SK-N-DZ (cell line): ENCODE data around the gene ZBTB1. TPM values are rescaled to one million over a fixed set of nuclear protein-coding genes. Genes with fewer than 3 reads are reported as not detected.

Experiments used
- DNase-seq: peaks from one replicate; pipeline ENCODE4 v3.0.0-alpha.2; 2015; ENCODE audit warnings: low spot score
- polyA plus RNA-seq, 2 experiments: library from polyadenylated mRNA; depleted of rRNA; stranded (reverse); fragments of >200 nt; gene quantifications; 2 replicates each; pipeline ENCODE4 v1.2.3, GENCODE V29; 2014

The ZBTB1 gene, protein sequence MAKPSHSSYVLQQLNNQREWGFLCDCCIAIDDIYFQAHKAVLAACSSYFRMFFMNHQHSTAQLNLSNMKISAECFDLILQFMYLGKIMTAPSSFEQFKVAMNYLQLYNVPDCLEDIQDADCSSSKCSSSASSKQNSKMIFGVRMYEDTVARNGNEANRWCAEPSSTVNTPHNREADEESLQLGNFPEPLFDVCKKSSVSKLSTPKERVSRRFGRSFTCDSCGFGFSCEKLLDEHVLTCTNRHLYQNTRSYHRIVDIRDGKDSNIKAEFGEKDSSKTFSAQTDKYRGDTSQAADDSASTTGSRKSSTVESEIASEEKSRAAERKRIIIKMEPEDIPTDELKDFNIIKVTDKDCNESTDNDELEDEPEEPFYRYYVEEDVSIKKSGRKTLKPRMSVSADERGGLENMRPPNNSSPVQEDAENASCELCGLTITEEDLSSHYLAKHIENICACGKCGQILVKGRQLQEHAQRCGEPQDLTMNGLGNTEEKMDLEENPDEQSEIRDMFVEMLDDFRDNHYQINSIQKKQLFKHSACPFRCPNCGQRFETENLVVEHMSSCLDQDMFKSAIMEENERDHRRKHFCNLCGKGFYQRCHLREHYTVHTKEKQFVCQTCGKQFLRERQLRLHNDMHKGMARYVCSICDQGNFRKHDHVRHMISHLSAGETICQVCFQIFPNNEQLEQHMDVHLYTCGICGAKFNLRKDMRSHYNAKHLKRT
- 25.5 and 27.8 TPM in 2 replicates for polyA plus RNA-seq (2014; cell fraction: cytosol; rRNA removed)
- 36.4 and 47.0 TPM in 2 replicates for polyA plus RNA-seq (2014; cell fraction: nucleus; rRNA removed)

DNA sequence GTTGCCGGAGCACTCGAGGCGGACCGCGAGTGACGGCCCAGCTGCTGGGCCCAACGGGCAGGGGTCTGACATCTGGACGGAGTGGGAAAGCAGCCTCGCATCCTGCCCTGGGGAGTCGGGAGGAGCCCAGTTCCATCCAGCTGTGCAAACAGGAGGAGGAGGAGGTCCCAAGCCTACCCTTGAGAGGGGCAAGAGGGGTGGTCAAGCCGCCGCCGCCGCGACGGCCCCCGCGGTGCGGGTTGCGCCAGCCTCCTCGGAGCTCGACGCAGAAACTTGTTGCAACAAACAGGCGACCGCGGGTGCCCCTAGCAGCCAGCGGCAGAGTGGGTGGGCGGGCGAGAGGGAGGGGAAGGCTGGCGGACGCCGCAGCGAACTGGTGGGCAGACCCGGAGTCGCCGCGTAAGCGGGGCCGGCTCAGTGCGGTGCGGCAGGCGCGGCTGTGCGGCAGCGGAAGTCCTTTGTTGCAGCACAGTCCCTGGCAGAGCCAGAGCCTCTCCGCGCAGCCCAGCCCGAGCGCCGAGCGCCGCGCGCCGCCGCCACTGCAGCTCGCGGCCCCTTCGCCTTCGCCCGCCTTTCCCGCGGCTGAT is at the start of gene ZBTB1:
ZBTB1 (plus strand) TSS at position 461 of the 587 bp plus-strand sequence. CDS start 16,735 bp downstream, outside the sequence.
- peak; percentile 73 for DNase-seq

DNA sequence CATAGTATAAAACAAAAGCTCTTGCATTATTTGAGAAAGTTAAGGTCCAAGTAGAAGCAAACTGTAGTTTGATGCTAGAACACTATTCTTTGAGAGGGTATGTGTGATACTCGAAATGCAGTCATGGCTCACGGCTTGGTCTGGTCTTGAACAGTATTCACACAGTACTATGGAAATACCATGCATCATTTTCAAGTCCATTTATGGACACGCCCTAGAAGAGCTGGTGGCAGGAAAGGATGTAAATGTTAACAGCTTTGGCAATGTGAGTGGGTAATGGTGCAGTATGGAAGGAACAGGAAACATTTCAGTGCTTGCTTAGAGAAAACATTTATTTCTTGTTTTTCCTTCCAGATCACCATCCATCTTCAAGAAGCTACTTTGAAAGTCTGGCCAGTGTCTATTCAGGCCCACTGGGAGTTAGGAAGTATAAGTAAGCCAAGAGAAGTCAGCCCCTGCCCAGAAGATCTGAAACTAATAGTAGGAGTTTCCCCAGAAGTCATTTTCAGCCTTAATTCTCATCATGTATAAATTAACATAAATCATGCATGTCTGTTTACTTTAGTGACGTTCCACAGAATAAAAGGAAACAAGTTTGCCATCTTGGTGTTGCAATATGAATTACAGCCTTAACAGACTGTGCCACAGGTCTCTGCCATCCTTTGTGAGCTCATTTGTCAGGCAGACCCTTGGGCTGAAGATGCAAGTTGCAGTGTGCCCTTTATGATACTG is 45.0 kb upstream of the ZBTB1 start:
- no peak for DNase-seq

DNA sequence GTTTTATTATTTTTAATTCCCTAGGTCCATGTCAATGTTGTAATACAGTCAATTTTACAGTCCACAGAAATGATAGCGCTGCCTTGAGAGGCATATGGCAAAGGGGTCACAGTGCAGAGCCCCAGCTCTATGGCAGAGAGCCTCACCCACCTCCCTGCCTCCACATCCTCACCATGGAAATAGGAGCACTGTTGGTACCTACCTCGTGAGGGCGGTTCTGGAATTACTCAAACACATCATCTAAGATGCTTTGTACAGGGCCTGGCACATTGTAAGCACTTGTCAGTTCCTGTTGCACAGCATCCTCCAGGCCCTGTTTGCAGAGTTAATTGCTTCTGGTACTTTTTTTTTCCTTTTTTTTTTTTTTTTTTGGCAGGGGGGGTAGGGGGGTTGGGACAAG is 43.3 kb upstream of the ZBTB1 start:
- DNase-seq: no peak

DNA sequence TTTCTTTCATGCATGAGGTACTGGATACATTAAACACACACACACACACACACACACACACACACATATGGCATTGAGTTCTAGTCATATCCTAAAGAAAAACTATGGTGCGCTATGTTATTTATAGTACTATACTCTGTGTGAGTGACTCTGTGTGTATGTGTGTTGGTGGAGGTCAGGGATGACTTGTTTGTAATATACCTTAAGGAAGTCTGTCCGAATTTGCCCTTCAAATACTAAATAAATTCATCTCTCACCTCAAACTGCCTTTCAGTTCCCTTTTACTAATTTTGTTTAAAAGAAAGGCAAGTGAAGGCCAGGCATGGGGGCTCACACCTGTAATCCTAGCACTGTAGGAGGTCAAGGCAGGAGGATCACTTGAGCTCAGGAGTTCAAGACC is 41.4 kb upstream of the ZBTB1 start:
- DNase-seq: no peak

DNA sequence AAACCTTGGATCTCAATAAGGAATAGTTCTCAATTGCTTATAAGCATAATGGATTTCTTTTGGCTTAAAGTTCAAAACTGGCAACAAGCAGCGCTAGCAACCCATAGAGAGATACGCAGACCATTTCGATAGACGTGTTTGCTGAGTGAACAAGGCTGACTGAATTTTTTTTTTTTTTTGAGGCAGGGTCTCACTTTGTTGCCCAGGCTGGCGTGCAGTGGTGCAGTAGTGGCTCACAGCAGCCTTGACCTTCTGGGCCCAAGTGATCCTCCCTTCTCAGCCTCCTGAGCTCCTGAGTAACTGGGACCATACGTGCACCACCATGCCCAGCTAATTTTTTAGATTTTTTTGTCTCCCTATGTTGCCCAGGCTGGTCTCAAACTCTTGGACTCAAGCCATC is 40.7 kb upstream of the ZBTB1 start:
- DNase-seq: no peak

DNA sequence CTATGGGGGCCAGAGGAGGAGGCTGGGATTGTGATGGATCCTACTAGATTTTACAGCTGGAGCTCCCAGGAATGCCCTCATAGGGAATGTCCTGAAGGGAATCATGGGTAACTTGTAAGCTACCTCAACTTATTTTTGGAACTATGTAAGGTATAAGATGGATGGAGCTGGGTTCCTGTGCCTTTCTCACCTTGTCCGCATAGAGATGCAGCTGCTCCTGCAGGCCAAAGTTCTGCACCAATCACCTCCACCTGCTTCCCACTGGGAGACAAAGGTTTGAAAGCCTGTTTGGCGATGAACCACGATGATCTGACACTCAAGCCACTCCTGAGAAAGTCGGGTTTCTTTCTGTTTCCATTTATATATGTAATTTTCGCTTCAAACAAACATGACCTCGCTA is 39.9 kb upstream of the ZBTB1 start:
- no peak for DNase-seq

DNA sequence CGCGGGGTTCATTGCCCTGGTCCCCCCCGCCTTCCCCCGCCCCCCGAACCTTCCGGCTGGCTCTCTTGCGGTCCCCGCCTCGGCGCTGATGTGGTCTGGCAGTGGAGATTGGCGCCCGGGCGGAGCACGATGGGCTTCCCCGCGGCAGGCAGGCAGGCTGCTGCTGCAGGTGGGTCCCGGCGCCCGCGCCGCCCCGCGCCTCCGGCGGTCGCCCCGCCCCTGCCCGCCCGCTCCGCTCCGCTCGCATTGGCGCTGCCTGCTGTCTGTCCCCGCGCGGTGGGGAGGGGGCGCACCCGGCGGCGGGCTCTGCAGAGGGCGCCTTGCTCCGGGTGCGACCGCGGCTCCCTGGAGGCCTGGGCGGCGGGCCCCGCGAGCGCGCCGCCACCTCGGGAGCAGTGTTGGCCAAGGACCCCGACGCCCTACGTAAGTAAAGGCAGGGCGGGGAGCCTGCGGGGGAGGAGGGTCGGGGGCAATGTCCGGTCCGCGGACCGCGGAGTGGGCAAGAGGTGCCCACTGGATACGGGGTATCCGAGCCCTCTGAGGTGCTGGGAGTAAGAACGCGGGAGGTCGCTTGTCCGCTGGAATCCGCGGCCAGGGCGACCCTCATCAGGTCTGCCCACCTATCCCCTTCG is 39.3 kb upstream of the ZBTB1 start, which contains the start of gene AKAP5:
AKAP5 (plus strand) TSS at position 309 of the 632 bp plus-strand sequence. CDS start 2,896 bp downstream, outside the sequence.
- peak; percentile 69 for DNase-seq

DNA sequence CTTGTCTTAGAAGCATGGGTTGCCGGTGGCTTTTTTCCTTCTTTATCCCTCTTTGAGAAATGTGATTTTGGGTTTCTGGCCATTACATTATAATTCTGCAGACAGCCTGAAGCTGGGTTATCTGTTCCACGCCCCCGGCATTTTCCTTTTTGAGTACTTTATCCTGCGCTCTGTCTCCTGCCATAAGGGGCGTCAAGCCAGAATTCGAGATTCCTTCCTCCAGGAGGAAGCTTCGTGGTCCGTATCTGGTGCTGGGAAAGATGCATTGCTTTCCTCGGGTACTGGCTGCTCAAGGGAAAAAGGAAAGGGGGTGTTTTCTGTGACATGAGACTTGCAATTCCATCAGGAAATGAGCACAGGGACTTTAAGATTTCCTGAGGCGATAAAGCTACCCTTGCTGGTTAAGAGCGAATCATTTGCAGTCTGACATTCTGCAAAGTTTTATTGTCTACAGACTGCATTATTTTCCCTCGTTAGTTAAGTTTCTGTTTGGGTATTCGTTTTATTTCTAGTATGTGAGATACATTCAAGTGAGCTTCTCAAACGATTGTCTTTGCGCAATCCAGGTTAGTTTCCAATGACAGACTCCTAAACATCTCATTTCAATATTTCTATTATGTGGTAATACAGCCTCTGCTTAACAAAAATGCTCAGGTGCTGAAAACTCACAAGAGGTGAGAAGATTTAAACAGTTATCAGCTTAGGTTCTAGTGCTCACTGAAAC is 38.6 kb upstream of the ZBTB1 start:
- peak; percentile 60 for DNase-seq

DNA sequence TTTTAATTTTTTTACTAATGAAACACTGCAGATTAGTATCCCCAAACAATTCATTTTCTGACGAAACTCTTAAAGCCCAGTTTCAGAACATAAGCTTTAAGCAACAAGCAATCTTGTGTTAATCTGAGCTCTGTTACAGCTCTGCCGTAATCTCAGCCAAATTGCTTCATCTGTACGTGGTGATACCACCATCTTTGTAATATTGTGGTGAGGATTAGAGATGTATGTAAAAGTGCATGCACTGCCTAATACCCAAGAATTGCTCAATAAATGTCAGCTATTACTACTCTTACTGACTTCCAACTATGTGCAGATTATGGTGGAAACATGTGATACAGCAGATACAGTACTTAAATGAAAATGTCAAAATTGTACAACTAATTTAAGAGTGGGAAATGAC is 37.5 kb upstream of the ZBTB1 start:
- no peak for DNase-seq

DNA sequence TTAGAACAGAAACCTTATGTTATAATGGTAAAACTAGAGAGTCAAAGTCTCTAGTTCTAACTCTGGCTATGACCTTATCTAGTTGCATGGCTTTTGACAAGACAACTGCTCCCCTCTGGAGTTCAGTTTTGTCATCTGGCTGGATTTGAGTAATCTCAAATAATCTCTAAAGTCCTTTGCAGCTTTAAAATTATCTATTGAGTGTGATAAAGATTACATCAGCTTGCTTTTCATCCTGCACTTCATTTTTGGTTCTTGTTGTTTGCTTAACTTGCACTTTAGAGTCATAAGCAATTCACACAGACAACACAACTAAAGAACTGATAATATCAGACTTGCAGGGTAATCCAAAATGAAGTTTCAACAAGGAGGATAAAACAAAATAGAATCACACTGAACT is 37.0 kb upstream of the ZBTB1 start:
- no peak for DNase-seq

DNA sequence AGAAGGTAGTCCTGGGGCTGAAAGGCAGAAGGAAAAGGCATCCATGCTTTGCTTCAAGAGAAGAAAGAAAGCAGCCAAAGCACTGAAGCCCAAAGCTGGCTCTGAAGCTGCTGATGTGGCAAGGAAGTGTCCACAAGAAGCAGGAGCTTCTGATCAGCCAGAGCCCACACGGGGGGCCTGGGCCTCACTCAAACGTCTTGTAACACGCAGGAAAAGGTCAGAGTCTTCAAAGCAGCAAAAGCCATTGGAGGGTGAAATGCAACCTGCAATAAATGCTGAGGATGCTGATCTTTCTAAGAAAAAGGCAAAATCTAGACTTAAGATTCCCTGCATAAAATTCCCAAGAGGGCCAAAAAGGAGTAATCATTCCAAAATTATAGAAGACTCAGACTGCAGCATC is 36.1 kb upstream of the ZBTB1 start:
- no peak for DNase-seq

DNA sequence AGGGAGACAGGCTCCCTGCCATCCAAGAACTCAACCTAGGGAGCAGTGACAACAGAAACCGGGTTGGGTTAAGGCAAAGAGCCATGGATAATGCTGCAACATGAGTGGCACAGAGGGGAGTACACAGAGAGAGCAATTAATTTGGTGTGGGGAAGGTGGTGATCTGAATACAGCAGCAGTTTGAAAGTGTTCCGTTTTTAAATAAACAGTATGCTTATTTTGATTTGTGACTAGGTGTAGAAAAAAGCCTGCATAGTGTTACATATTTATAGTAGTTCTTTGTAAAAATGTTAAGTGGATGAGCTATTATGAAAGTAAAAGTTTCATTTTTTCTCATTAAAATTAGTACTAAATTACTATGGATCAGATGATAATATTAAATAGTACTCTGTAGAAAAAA is 30.5 kb upstream of the ZBTB1 start:
- DNase-seq: no peak

DNA sequence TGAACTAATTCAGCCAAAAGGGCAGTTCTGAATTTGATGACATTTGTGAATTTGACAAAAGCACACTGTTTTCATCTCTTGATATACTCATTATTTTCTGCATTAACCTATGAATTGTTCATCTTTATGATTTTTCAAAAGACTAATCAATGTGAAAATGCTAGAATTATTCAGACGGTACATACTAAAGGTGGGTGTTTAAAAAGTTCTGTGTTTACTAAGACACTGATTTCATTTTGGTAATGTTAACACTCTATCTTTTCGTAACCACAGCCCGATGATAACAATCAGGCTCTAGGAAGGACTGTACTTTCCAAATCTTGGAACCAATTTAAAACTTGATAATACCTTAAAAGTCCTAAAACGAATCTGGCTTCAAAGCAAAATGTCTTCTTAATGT is 29.9 kb upstream of the ZBTB1 start:
- DNase-seq: no peak

DNA sequence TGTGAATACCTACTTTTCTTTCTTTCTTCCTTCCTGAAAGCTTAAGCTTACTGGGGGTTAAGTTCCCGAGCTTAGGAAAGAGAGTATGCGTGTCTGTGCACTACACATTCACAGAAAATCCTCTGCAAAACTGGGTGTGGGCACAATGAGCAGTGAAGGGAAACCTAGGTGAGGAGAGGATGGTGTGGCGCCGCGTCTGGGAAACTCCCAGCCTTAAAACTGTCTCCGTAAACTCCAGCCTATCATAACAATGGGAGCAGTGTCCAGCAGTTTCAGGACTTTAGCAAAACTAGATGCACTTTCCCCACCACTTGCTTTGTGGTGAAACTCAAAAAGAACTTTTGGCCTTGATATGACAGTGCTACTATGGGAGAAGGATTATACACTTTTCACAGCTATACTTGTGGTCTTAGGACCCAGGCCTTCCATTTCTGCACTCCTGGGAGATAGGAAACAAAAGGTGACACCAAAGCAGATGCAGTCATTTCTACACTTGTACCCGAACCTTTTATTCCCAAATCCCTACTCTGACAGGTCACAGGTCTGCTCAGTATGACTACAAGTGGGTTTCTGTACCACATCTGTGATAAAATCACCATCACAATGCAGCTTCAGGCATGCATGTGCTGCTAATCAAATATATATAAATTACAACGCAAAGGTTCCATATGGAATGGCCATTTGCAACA is 28.8 kb upstream of the ZBTB1 start:
- DNase-seq: no peak

DNA sequence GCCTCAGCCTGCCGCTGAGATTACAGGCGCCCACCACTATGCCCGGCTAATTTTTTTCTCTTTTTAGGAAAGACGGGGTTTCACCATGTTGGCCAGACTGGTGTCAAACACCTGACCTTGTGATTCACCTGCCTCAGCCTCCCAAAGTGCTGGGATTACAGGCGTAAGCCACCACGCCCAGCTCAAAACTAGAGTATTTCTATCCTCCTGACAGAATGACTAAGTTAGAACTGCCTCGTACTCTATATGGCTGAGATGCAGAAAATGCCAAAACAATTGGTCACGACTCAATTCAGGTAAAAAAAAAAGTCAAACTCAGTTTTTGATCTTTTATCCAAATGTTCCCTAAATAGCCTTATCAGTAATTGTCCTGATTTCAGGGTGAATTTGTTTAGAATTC is 28.1 kb upstream of the ZBTB1 start:
- DNase-seq: no peak

DNA sequence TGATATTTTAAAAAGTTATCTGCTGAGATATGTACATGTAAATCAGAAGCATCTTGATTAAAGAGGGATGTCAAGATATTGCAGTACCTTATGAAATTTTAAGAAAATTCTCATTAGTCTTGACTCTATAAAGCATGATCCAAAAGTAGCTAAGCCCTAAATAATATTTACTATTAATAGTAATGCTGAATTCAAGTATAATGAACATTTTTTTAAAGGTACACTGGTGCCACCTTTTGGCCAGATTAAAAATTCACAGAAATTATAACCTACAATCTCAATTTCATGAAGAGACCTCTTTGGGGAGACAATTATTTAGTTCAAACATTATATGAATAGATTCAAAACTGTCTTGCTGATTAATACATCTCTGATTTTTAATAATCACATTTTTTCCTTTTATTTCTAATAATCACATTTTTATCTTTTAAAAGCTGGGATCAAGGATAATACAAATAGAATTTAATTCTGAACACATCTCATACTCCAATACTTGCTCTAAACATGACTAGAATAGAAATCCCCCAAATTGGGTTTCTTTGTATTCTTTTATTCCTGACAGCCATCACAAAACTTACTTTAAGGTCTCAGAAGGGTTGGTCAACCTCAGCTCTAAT is 25.8 kb upstream of the ZBTB1 start:
- peak; percentile 9 for DNase-seq

DNA sequence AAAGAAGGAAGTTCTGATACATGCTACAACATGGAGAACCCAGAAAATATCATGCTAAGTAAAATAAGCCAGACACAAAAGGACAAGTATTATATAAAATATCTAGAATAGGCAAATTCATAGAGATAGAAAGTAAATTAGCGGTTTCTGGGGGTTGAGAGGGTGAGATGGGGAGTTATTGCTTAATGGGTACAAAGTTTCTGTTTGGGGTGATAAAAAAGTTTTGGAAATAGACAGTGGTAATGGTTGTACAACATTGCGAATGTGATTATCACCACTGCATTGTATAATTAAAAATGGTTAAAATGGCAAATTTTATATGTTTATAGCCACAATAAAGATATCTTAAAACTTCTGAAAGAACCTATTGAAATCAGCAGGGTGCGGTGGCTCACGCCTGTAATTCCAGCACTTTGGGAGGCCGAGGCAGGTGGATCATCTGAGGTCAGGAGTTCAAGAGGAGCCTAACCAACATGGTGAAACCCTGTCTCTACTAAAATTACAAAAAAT is 15.9 kb upstream of the ZBTB1 start:
- no peak for DNase-seq

DNA sequence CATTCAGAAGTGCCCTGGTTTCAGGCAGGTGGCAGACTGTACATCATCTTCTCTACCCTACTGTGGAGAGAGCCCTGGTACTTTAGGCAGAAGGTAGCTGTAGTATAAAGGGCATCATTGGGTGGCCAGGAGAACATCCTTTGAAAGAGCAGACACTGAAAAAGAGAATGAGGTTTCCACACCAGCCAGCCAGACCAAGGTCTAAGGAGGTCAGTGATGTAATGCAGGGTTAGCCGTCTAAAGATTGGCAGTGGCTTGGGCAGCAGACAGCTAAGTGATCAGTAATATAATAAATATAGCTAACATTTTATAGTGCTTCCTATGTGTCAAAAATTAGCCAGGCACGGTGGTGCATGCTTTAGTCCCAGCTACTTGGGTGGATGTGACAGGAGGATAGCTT is 12.9 kb upstream of the ZBTB1 start:
- no peak for DNase-seq

DNA sequence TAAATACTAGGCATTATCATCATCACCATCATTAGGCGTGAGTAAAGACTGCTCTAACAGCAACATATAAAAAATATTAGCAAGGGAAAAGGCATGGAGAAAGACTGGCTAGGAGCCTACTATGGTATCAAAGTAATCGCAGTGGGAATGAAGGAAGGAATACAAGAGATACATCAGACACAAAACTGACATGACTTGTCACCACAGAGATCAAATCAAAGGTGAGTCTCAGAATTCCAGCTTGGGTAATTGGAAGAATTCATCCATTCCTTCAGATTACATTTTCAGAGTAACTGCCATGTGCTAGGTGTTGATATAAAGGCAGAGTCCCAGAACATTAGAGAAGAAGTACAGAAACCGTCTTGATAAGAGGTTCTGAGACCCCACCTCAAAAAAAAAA is 11.1 kb upstream of the ZBTB1 start:
- no peak for DNase-seq
